GM21528 (cell line): ENCODE results near the gene TNNT1.
"Not testable (repeated sequence)": the region's sequence is repeated elsewhere in the genome, so short reads cannot be mapped to it uniquely, and the experiment has no call there.

ENCODE experiments used
- ATAC-seq: cut with Tn5 transposase; IDR thresholded peaks from one replicate; pipeline ENCODE4 v1.9.1; 2021; ENCODE audit warnings: mild to moderate bottlenecking, moderate library complexity; ENCODE audit not compliant: unreplicated experiment, low FRiP score

The TNNT1 gene

GRCh38 chr19:55112777-55113569 lies 36.0 kb downstream of the TNNT1 start:
- no peak for ATAC-seq

- no peak for ATAC-seq
Observed at GRCh38 chr19:55112246-55112776, 36.7 kb downstream of the TNNT1 start.

GRCh38 chr19:55111238-55111831 lies 37.7 kb downstream of the TNNT1 start:
- ATAC-seq: no peak

GRCh38 chr19:55109527-55110291 lies 39.3 kb downstream of the TNNT1 start:
- no peak for ATAC-seq

GRCh38 chr19:55107252-55107651 lies 41.8 kb downstream of the TNNT1 start:
- not testable (repeated sequence) for ATAC-seq

- ATAC-seq: no peak
Observed at GRCh38 chr19:55106591-55106990, 42.4 kb downstream of the TNNT1 start.

GRCh38 chr19:55105237-55105636 lies 43.8 kb downstream of the TNNT1 start:
- ATAC-seq: no peak

GRCh38 chr19:55103190-55103589 lies 45.8 kb downstream of the TNNT1 start:
- ATAC-seq: no peak

- ATAC-seq: no peak
Observed at GRCh38 chr19:55101261-55101660, 47.7 kb downstream of the TNNT1 start.

GRCh38 chr19:55099557-55100506 lies 49.2 kb downstream of the TNNT1 start:
- no peak for ATAC-seq

GRCh38 chr19:55098716-55099556 lies 50.1 kb downstream of the TNNT1 start:
- ATAC-seq: no peak

- no peak for ATAC-seq
Observed at GRCh38 chr19:55097864-55098715, 50.9 kb downstream of the TNNT1 start.

- no peak for ATAC-seq
Observed at GRCh38 chr19:55096061-55096701, 52.8 kb downstream of the TNNT1 start.

GRCh38 chr19:55095260-55096060 lies 53.5 kb downstream of the TNNT1 start:
- ATAC-seq: no peak

- no peak for ATAC-seq
Observed at GRCh38 chr19:55094456-55095259, 54.3 kb downstream of the TNNT1 start.
